GM21528 (cell line): ENCODE measurements around the gene SUN5.
A peak's percentile ranks its signal among the peaks of the same experiment; 100 is the strongest.
"Not testable (repeated sequence)": the region's sequence is repeated elsewhere in the genome, so short reads cannot be mapped to it uniquely, and the experiment has no call there.

Experiments
- ATAC-seq: cut with Tn5 transposase; IDR thresholded peaks from one replicate; pipeline ENCODE4 v1.9.1; 2021; ENCODE audit warnings: mild to moderate bottlenecking, moderate library complexity; ENCODE audit not compliant: unreplicated experiment, low FRiP score

The SUN5 gene

GRCh38 chr20:32980990-32981389 is 23.2 kb downstream of the SUN5 start:
- no peak for ATAC-seq

GRCh38 chr20:32980131-32980941 is 23.9 kb downstream of the SUN5 start:
- ATAC-seq, result no peak

- no peak for ATAC-seq
Observed at GRCh38 chr20:32979201-32979998, 24.8 kb downstream of the SUN5 start.

GRCh38 chr20:32978009-32978335 is 26.3 kb downstream of the SUN5 start:
- ATAC-seq, result no peak

GRCh38 chr20:32977281-32978008 is 26.8 kb downstream of the SUN5 start:
- ATAC-seq, result no peak

GRCh38 chr20:32976746-32977145 is 27.5 kb downstream of the SUN5 start:
- no peak for ATAC-seq

GRCh38 chr20:32975698-32976674 is 28.2 kb downstream of the SUN5 start:
- no peak for ATAC-seq

- not testable (repeated sequence) for ATAC-seq
Observed at GRCh38 chr20:32975121-32975520, 29.1 kb downstream of the SUN5 start.

- ATAC-seq, result not testable (repeated sequence)
Observed at GRCh38 chr20:32974204-32975064, 29.8 kb downstream of the SUN5 start.

GRCh38 chr20:32973077-32973717 is 31.0 kb downstream of the SUN5 start:
- ATAC-seq, result no peak

- ATAC-seq, result peak; percentile 74
Observed at GRCh38 chr20:32972181-32973076, 31.8 kb downstream of the SUN5 start.

GRCh38 chr20:32971703-32972161 is 32.5 kb downstream of the SUN5 start:
- peak; percentile 15 for ATAC-seq

GRCh38 chr20:32970973-32971300 is 33.3 kb downstream of the SUN5 start:
- ATAC-seq, result no peak

- ATAC-seq, result no peak
Observed at GRCh38 chr20:32970115-32970972, 33.9 kb downstream of the SUN5 start.

GRCh38 chr20:32969356-32970114 is 34.7 kb downstream of the SUN5 start:
- no peak for ATAC-seq
